Stimulated activated naive CD4-positive, alpha-beta T cell (primary cell): ENCODE data around the gene PCNX4.

Experiments
- DNase-seq, 6 experiments: peaks; one replicate each; lab custom pipeline; 2025; lab: John Stamatoyannopoulos, UW

Gene PCNX4

GRCh38 chr14:60206249-60206670 lies 114.5 kb downstream of the PCNX4 start:
- DNase-seq: no peak

- DNase-seq: no peak
These were observed 115.3 kb downstream of the PCNX4 start for GRCh38 chr14:60206837-60207533.

- no peak for DNase-seq
These were observed 119.0 kb downstream of the PCNX4 start for GRCh38 chr14:60210703-60211102.

- DNase-seq: no peak
These were observed 119.4 kb downstream of the PCNX4 start for GRCh38 chr14:60211153-60211552.

GRCh38 chr14:60212503-60213371 lies 121.0 kb downstream of the PCNX4 start:
- no peak for DNase-seq

- DNase-seq: no peak
These were observed 122.3 kb downstream of the PCNX4 start for GRCh38 chr14:60214003-60214402.

GRCh38 chr14:60214415-60215126 lies 122.8 kb downstream of the PCNX4 start:
- DNase-seq: no peak

GRCh38 chr14:60215127-60215444 lies 123.4 kb downstream of the PCNX4 start:
- no peak for DNase-seq

- no peak for DNase-seq
These were observed 124.0 kb downstream of the PCNX4 start for GRCh38 chr14:60215520-60216420.

- DNase-seq: no peak
These were observed 126.0 kb downstream of the PCNX4 start for GRCh38 chr14:60217713-60218112.
